Measurements from ENCODE around the gene CYSLTR2.
"Not testable (repeated sequence)": the region's sequence is repeated elsewhere in the genome, so short reads cannot be mapped to it uniquely, and the experiment has no call there.

- not testable (repeated sequence) for TF ChIP-seq FOXP4 (CRISPR knock-in tag; IDR thresholded peaks at IDR 0.05); CTCF (IDR thresholded peaks at IDR 0.05); USF2 (CRISPR knock-in tag; IDR thresholded peaks at IDR 0.05); ZMAT4 (CRISPR knock-in tag; IDR thresholded peaks at IDR 0.05); ZBTB21 (CRISPR knock-in tag; IDR thresholded peaks at IDR 0.05; ENCODE audit: borderline replicate concordance); SP1 (CRISPR knock-in tag; conservative IDR thresholded peaks at IDR 0.05); ARID4B (CRISPR knock-in tag; IDR thresholded peaks at IDR 0.05; ENCODE audit: borderline replicate concordance); ESRRA (CRISPR knock-in tag; IDR thresholded peaks at IDR 0.05; ENCODE audit: borderline replicate concordance)
Observed at GRCh38 chr13:48671421-48671820, 17.7 kb downstream of the CYSLTR2 start.

Data from WTC11 (cell line).